Measurements from ENCODE around the gene NT5C1B.

The NT5C1B gene

DNA sequence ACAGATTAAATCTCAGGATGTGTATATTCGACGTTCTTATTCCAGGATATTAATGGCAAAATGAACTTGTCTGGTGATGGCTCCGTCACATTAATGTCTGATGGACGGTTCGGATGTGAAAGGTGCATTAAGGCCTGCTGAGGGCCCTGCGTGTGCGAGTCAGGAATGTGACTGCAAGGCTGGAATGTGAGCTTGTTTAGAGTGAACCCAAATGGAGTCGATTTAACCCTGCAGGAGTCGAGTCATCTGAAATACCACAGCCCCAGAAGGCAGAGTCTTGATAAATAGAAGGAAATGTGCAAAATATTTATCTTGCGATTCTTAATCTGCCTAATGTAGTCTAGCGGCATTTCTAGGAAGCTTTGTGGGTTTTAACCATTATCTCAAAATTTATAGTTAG, 73.3 kb downstream of the NT5C1B start:
- DNase-seq, result no peak

DNA sequence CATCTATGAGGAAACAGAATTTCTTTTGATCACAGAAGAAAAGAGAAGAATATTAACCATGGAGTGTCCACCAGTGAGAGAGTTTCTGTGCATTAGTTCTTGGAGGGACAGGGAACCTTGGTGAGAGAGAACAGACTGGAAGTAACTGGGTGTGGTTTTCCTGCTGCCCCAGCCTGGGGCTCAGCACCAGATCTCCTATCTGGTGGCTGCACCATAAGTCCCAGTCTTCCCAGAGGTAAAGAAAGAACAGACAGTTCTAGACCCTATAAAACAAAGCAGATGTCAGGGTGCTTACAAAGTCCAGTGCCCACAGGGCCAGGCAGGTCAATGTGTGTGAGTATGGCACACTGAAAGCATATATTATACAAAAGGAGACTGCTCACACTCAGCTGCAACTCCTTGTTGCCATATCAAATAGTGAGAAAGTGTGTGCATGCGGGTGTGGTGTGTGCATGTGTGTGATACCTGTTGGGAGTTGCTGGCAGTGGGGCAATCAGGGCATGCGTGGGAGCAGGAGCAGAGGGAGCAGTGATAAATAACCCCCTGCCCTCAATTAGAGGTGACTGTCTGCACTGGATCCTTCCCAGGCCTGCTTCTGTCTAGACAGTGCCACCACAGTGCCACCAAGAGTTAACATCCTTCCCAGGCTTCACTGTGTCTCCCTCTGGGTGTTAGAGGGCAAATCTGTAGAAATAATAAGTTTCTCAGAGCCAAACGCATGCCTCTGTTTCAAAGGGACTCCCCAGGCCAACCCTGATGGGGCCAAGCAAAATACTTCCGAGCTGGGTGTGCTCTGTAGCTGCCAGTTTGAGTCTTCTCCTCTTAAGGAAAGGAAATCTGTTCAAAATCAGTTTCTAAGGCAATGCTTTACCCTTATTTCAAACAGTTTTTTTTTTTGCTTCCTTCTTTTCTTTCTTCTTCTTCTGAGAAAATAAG, 74.6 kb downstream of the NT5C1B start:
- DNase-seq, result no peak

All from amygdala (tissue), 56 donors.